HG03039 (cell line): ENCODE results near the gene OPA1.

Source experiments
- ATAC-seq: cut with Tn5 transposase; IDR thresholded peaks from one replicate; pipeline ENCODE4 v1.9.1; 2021; ENCODE audit warnings: mild to moderate bottlenecking, moderate library complexity; ENCODE audit not compliant: unreplicated experiment

The OPA1 gene

DNA sequence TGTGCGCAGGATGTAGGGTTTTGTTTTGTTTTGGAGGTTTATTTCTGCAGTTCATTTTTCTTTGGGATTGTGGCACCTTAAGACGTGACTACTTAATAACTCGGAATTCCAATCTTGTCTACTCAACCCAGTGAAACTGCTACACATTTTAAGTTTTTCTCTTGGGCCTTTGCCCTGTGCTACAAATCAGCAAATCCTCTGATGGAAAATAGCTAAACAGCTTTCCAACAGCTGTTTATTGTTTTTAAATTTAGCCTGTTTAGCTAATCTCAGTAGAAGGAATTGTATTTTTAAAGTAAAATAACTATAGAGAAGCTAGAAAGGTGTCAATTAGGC lies 48.4 kb downstream of the OPA1 start:
- no peak for ATAC-seq

DNA sequence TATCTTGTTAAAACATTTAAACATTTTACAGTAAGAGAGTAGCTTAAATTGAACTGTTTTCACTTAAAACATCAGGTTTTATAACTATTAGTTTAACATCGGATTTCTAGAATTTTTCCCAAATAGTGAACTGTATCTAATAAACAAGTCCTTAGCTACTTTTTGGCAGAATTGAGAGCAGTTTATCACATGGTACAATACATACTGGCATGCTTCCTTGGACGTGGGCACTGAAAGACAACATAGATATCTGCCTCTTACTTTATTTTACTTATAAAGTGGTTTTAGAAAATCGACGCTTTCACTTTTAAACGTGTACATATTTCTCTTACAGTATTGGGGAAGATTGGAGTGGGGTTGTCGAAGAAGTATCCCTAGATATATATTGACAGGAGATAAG lies 52.8 kb downstream of the OPA1 start:
- ATAC-seq = no peak

DNA sequence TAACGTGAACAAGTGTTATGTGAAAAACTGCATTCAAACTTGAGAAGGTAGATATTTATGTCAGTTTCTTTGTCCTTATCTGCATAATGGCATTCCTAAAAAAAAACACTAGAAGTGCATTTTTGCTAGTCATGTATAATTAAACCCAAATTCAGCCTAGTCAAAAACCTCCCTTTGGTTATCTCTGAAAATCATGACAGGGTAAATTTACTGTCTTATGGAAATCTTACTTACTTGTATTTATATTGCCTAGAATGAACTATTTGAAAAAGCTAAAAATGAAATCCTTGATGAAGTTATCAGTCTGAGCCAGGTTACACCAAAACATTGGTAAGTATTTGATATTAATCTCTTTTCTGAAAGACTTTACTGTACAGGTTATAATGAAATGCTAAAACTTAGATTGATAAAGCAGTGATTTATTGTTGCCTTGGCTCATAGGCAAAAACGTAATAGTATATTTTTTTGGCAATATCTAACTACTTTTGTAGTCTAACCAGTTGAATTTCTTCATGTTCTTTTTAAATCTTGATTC lies 55.6 kb downstream of the OPA1 start:
- no peak for ATAC-seq

DNA sequence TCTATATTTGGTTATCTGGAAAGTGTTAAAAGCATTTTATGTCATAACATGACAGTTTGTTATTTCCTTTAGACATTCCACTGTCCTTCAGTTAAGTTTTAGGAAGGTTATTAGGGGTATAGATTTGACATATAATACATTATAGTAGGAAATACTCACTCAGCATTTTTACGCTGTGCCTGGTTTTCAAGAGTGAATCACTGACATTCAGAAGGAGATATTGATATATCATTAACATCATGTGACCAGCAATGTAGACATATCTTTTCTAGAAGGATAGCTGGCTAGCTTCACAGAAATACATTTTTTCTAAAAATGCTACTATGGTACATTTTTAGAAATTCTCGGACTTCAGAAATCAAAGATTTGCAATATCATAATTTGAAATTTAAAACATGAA lies 57.6 kb downstream of the OPA1 start:
- no peak for ATAC-seq

GRCh38 chr3:193655831-193656433 lies 62.9 kb downstream of the OPA1 start:
- ATAC-seq = no peak

DNA sequence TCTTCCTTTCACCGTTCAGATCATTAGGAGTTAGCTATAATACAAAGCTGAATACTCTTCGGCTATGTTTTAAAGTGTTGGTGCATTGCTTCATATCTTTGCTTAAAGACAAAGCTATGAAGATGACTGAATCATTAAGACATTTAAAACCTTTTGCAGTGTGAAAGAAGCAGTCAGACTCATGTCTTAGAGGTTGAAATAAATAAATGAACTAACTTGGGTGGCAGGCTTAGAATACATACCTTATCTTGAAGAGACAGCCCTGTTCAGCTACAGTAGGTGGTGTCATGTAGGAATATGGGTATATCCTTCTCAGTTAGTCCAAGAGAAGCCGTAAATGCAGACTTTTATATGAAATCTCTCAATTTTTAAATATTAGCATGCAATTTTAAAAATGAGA lies 63.4 kb downstream of the OPA1 start:
- no peak for ATAC-seq

DNA sequence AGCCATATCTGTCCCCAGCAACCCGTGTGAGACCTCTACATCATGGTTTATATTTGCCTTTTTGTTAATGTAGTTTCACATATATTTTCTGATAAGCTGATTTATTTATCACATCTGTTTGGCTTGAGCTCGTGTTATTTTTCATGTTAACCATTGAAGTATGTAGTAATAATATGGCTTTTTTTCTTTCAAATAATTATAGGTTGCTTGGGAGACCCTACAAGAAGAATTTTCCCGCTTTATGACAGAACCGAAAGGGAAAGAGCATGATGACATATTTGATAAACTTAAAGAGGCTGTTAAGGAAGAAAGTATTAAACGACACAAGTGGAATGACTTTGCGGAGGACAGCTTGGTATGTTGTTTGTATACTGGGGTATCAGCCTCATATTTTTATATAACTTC lies 63.9 kb downstream of the OPA1 start:
- no peak for ATAC-seq

GRCh38 chr3:193660171-193660570 lies 67.2 kb downstream of the OPA1 start:
- ATAC-seq = no peak

- no peak for ATAC-seq
Observed at GRCh38 chr3:193660698-193661411, 67.8 kb downstream of the OPA1 start.

DNA sequence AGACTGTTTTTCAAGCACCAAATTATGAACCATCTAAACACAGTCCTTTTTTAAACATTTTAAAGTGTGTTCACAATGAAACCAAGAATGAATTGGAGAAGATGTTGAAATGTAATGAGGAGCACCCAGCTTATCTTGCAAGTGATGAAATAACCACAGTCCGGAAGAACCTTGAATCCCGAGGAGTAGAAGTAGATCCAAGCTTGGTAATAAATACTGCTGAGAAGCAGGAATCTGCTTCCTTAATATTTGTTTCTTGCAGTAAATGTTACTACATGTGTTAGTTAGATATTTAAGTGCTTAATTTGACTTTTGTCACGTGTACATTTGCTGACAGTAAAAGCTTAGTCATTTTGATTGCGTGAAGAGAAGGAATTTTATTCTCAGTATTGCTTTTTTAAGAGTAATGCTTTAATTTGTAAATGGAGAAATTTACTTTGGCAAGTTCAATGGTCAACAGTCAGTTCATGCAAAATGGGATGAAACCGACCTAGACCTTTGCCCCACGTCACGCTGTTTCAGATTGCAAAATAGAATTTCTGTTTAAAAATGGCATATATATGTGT lies 69.8 kb downstream of the OPA1 start:
- ATAC-seq = no peak

DNA sequence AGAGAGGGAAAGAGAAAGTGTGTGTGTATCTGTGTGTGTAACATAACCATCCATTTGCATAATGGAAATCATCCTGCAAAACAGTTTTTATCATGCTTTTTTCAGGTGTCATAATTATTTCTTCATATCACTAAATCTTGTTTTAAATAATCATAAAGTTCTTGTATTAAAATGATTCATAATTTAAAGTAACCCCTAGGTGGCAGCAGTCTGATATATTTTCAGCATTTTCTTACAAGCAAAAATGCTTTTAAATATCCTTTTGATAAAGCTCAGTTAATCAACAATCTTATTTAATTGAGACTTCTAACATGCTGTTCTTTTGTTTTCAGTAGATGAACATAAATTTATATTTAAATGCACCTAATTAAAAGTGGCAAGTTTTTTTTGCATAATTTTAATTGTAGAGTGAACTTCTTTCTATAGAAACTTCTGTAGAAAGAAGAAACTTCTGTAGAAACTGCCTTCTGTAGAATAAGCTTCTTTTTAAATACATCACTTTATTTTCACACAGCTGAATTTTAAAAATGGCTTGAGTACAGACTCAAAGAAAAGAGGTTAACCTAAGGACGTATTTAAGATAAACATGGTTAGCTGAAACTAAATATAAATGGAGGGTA lies 72.5 kb downstream of the OPA1 start:
- no peak for ATAC-seq

DNA sequence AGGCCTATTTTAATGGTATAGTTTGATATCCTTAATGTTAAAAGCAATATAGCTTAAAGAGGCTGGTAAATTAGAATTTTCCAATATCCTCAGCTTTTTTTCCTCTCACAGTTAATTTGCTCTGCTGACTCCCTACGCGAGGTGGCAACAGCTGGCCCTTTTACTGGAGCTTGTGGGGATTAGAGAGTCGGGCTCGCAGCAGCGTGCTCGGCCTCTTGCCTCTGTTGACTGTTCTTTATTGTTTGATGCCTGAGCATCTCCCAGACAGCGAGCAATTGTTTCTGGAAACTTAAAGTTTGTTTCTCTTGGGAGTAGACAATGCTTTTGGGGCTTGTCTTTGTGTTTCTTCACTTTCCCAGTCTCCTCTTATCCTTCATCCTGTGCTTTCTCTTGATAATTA lies 80.8 kb downstream of the OPA1 start:
- ATAC-seq = no peak

DNA sequence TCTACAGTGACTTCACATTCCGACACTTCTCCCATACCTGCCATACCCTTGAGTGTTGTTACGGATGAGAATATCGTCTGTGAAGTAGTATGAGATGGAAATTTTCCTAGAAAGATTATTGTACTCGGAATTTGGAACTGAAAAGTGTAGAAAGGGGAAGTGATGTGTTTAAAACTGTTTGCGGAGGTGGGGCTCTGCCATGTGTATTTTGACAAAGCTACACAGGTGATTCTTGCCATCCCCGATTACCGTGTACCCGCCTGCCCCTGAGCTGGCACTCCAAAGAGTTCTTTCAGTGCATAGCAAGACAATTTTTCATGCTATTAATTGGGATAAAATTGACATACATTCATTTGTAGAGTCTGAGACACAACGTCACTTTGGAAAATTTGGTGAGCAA lies 81.7 kb downstream of the OPA1 start:
- no peak for ATAC-seq

DNA sequence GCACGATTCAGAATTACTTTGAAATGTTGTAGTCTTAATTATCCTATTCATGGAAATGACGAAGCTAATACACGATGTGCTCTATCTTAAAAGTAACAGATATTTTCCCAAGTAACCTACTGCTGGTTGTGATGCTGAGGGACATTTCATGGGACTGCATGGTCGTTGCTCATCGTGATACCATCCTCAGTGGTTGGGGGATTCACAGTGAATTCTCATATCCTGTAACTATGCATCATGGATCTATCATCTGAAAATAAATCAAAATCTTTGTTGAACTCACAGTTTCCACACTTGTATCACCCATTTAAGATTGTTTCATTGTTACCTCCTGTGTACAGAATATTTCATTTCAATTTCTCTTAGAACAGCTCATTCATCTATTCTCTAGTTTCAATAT lies 84.7 kb downstream of the OPA1 start:
- no peak for ATAC-seq

GRCh38 chr3:193680220-193680619 lies 87.2 kb downstream of the OPA1 start:
- no peak for ATAC-seq

GRCh38 chr3:193681631-193682030 lies 88.6 kb downstream of the OPA1 start:
- no peak for ATAC-seq

DNA sequence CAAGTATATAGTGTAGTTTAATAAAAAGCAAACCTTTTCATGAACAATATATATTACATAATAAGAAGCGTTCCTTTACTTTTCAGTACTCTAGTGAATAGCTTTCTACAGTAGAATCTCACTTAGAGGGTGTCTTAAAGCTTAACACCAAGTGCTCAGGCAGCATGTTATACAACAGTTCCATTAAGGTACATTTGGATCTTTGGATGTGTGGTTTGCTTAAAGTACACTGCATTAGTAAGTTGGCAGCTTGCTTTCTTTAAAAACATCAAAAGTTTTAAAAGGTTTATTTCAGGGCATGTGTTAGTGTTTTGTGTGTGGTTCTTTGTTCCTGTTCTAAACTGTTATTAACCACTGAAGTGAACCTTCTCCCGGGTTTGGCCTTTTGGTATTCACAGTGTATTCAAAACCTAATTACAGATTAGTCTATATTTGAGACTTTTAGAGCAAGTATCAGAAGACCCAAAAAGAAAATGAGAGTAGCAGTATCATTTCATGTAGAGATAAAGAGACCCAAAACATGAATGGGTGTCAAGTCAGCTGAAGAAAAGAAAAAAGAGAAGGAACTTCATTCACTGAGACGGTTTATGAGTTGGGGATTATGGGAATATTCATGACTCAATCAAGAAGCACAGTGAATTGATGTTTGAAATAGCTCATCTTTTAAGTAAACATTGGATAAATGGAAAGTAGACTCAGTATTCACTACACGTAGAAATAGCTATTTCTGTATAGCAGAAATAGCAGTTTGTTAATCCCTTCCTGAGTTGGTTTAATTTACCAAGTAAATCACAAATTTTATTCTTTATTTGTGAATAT lies 93.9 kb downstream of the OPA1 start:
- ATAC-seq = no peak

DNA sequence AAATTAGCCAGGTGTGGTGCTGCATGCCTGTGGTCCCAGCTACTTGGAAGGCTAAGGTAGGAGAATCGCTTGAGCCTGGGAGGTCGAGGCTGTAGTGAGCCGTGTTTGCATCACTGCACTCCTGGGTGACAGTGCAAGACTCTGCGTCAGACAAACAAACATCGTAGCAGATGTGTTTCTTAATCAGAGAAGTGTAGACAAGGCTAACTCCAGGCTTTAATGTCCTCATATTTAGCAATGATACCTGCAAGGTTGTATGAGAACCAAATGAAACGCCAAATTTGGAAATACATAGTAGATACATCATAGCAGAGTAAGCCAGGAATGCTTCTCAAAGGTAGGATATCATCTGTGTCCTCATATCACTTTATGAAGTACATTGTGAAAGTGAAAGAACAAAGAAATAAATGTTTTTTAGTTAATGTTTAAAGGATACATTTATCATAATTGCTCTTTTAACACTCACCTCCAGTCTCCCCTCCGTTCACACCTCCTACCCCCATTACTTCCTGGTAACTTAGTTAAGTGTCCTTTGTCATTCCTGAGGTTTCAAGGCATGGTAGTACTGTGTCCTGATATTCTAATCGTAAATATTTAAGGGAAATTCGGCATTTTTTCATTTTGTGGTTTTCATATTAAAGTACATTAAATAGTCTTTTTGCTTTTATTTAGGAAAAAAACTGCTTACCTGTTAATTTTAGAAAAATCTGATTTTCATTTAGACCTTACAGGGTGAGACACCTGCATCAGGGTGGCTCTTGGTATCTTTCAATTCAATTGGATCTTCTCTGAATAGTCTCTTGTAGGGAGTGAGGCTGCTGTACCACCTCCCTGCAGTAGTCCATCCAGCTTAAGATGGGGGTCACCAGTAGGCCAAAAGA lies 96.1 kb downstream of the OPA1 start:
- ATAC-seq = no peak

GRCh38 chr3:193693774-193694173 lies 100.8 kb downstream of the OPA1 start:
- no peak for ATAC-seq

DNA sequence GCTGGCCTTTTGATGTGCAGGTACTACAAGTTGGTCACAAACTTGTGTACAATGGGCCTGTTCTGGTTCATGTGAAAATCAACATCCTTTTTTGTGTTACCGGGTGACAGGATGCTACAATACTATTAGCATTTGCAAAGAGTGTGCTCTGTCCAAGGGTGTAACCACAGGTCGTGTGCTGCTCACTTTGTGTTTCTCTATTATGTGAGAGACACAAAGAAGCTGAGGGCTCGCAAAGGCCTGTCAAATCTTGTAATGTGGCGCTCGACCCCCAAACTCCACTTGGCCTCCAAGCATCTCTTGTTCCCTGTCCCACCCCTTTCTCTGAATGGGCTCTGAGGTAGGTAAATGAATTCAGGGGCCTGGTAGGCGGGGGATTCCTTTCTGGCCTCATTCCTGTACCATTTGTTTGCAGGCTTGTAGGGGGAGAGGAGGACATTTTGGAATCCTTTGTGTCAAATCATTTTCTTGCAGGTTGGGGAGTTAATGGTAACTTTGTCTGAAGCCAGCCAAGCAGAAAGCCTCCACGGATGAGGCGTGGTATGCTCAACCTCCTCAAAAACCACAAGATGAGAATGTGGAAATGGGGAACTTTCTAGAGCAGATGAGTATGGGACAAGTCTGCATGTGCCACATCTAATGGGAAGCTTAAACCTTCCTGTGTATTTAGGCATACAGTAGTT lies 109.1 kb downstream of the OPA1 start:
- peak; percentile 42 for ATAC-seq
